Neuron (in vitro differentiated cells): ENCODE results near the gene ATM.
A peak's percentile ranks its signal among the peaks of the same experiment; 100 is the strongest.

Source experiments
- H2AFZ ChIP-seq: one replicate; pipeline ENCODE4 v1.6.1; 2013; ENCODE audit warnings: low read depth, mild to moderate bottlenecking, inconsistent platforms, low read length, moderate library complexity
- H3K27me3 ChIP-seq: one replicate; pipeline ENCODE4 v1.6.1; 2013; ENCODE audit warnings: low read length; ENCODE audit not compliant: insufficient read depth
- H3K36me3 ChIP-seq: one replicate; pipeline ENCODE4 v1.6.1; 2013; ENCODE audit warnings: low read length; ENCODE audit not compliant: insufficient read depth
- H3K4me1 ChIP-seq: one replicate; pipeline ENCODE4 v1.6.1; 2013; ENCODE audit warnings: low read length; ENCODE audit not compliant: insufficient read depth
- H3K4me3 ChIP-seq: 2 replicates; pipeline ENCODE4 v1.5.1; 2013; ENCODE audit warnings: mild to moderate bottlenecking, low read length, moderate library complexity
- H3K9me3 ChIP-seq: one replicate; pipeline ENCODE4 v1.6.1; 2013; ENCODE audit warnings: low read length

ATM gene

DNA sequence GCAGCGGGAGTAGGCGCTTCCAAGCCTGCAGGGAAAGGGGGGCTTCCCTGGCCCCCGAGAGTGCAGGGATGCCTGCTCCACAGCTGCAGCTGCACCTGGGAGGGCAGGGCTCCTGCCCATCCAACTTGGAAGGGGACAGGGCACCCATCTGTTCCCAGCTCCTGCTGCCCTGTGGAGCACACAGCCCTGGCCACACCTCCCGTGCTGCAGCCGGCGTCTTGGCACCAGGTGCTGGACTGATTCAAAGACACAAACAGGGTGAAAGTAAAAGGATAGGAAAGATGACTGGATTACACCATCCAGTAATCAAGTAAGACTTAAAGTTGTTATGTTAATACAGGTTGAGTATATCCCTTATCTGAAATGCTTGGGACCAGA, 15.2 kb upstream of the ATM start:
- H3K9me3 ChIP-seq = peaks cover 50% of the 10 kb centered on the region

GRCh38 chr11:108210441-108210840, 12.4 kb upstream of the ATM start:
- peaks cover 36% of the 10 kb centered on the region for H3K9me3 ChIP-seq
- no peak overlapping the region for H3K4me3 ChIP-seq
- H3K27me3 ChIP-seq = no peaks in the 10 kb centered on the region
- peaks cover 55% of the 10 kb centered on the region for H3K36me3 ChIP-seq
- H3K4me1 ChIP-seq = no peaks in the 10 kb centered on the region
- H2AFZ ChIP-seq = no peak overlapping the region

More for the DNA sequence above, 15.2 kb upstream of the ATM start:
- Histone ChIP-seq H3K4me1 (no peaks in the 10 kb centered on the region), H3K27me3 (no peaks in the 10 kb centered on the region), H3K4me3 (no peak overlapping the region), H2AFZ (no peak overlapping the region), H3K36me3 (peaks cover 59% of the 10 kb centered on the region)

DNA sequence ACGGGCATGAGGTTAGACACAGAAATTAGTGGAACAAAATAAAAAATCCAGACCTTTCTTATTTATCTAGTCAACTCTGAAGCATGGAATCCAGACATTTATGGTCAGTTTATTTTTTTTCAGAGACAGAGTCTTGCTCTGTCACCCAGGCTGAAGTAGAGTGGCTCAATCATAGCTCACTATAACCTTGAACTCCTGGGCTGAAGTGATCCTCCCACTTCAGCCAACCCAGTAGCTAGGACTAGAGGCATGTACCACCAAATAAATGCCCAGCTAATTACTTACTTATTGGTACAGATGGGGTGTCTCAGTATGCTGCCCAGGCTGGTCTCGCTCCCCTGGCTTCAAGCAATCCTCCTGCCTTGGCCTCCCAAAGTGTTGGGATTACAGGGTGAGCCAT, 9.1 kb upstream of the ATM start:
- H3K36me3 ChIP-seq = peaks cover 32% of the 10 kb centered on the region
- no peak overlapping the region for H2AFZ ChIP-seq
- no peak overlapping the region for H3K4me3 ChIP-seq

DNA sequence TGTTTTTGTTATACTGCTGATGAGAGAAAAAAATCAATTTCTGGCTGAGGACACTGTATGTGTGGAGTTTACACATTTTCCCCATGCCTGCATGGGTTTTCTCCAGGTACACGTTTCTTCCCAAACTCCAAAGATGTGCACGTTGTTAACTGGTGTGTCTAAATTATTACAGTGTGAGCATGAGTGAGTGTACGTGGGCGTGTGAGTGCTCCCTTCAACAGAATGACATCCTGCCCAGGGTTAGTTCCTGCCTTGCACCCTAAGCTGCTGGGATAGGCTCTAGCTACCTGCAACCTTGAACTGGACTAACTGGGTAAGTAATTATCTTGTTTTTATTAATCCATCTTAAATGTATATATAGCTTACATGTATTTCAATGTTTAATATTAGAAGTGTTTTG, 5.9 kb upstream of the ATM start:
- H3K27me3 ChIP-seq = no peaks in the 10 kb centered on the region
- peaks cover 26% of the 10 kb centered on the region for H3K36me3 ChIP-seq
- no peak overlapping the region for H3K4me3 ChIP-seq
- no peaks in the 10 kb centered on the region for H3K9me3 ChIP-seq
- peaks cover 20% of the 10 kb centered on the region for H3K4me1 ChIP-seq
- no peak overlapping the region for H2AFZ ChIP-seq

More for the DNA sequence above, 9.1 kb upstream of the ATM start:
- Histone ChIP-seq H3K9me3 (peaks cover 14% of the 10 kb centered on the region), H3K4me1 (no peaks in the 10 kb centered on the region), H3K27me3 (no peaks in the 10 kb centered on the region)

- peaks cover 20% of the 10 kb centered on the region for H3K36me3 ChIP-seq
- no peak overlapping the region for H2AFZ ChIP-seq
- H3K4me3 ChIP-seq = no peak overlapping the region
- H3K9me3 ChIP-seq = no peaks in the 10 kb centered on the region
- no peaks in the 10 kb centered on the region for H3K27me3 ChIP-seq
- H3K4me1 ChIP-seq = peaks cover 20% of the 10 kb centered on the region
These were observed 4.4 kb upstream of the ATM start for GRCh38 chr11:108218455-108218854.

DNA sequence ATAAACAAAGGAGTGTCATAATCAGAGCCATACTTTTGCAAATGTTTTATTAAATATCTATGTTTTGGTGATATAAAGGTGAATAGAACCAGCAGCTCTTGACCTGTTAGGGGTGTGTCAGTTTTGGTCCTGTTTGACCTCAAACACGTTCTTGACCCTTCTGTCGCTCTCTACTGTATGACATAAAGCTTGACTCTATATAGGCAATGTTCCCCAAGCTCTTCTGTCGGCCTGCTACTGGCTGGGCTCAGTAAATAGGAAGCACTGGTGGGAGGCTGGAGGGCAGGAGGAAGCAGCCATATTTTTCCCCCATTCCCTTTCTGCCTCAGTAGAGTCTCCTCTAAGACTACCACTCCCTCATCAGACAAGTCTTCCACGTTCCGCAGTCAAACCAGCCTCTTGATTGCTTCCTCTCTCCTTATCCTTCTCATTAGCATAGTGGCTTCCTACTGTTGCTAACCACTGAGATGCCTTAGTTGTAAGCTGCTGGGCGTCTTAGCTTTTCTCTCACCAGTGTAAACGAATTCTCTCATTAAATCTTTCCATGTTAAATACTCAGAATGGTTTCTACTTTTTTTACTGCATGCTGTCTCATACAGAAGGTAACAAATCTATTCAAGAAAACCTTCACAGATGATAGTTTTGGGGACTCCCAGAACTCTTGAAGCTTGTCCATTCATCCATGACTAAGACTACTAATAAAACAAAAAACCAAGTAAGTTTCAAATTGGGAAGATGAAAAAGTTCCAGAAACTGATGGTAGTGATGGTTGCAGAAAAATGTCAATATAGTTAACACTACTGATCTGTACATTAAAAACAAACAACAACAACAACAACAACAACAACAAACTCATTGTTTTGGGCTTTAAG, 3.7 kb upstream of the ATM start:
- Histone ChIP-seq H3K27me3 (no peaks in the 10 kb centered on the region), H2AFZ (no peak overlapping the region), H3K4me3 (no peak overlapping the region), H3K36me3 (peaks cover 14% of the 10 kb centered on the region), H3K4me1 (peaks cover 24% of the 10 kb centered on the region), H3K9me3 (no peaks in the 10 kb centered on the region)

DNA sequence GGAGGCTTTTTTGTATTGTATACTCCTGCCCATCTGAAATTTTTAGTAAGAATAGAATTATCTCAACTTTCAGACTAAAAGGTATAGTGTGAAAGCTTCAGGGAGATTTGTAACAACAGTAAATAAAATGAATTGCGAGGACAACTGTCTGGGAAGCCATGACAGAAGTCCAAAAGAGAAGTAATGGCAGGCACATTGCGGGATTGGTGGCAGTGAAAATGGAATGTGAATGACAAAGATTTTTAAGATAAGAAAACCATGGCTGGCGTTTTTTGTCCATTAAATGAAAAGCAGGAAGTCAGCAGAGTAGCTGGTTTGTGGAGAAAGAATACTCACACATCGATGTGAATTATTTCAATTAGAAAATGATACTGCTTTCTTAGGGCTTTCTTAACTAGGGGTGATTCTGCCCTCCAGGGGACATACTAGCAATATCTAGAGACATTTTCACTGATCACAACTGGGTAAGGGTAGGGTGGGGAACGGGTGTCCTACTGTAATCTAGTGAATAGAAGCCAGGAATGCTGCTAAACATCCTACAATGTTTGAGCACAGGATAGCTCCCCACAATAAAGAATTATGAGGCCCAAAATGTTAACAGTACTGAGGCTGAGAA, 2.0 kb upstream of the ATM start:
- H3K27me3 ChIP-seq = no peaks in the 10 kb centered on the region
- peaks cover 32% of the 10 kb centered on the region for H3K4me1 ChIP-seq
- H3K36me3 ChIP-seq = peaks cover 12% of the 10 kb centered on the region
- no peaks in the 10 kb centered on the region for H3K9me3 ChIP-seq
- peak overlapping the region; percentile 90 for H3K4me3 ChIP-seq
- H2AFZ ChIP-seq = no peak overlapping the region

DNA sequence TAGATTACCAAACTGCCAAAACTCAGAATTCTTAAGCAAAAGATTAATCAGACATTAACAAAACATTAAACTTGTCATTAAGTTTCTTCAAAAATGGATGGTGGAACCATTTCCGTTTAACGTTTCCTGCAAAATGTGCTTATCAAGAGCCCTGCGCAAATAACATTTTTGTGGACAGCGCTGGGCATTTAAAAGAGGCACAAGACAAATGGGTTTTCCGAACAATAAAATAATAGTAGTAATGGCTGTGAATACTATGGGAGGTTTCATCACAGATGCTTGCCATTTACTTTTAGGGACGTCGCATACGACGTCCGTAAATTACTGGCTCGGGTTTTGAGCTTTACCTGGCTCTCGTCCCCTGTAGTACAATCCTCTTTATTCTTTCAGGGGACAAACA, 1.5 kb upstream of the ATM start:
- peak overlapping the region; percentile 90 for H3K4me3 ChIP-seq
- peaks cover 12% of the 10 kb centered on the region for H3K36me3 ChIP-seq
- no peaks in the 10 kb centered on the region for H3K27me3 ChIP-seq
- no peaks in the 10 kb centered on the region for H3K9me3 ChIP-seq
- H3K4me1 ChIP-seq = peaks cover 32% of the 10 kb centered on the region
- no peak overlapping the region for H2AFZ ChIP-seq

- Histone ChIP-seq H3K27me3 (no peaks in the 10 kb centered on the region), H3K4me3 (peak overlapping the region; percentile 90), H3K9me3 (no peaks in the 10 kb centered on the region), H2AFZ (peak overlapping the region; percentile 7), H3K4me1 (peaks cover 32% of the 10 kb centered on the region), H3K36me3 (peaks cover 12% of the 10 kb centered on the region)
These were observed 825 bp upstream of the ATM start for GRCh38 chr11:108221911-108222573.

- H3K4me1 ChIP-seq = peaks cover 32% of the 10 kb centered on the region
These were observed 682 bp downstream of the ATM start for GRCh38 chr11:108223348-108224149.

DNA sequence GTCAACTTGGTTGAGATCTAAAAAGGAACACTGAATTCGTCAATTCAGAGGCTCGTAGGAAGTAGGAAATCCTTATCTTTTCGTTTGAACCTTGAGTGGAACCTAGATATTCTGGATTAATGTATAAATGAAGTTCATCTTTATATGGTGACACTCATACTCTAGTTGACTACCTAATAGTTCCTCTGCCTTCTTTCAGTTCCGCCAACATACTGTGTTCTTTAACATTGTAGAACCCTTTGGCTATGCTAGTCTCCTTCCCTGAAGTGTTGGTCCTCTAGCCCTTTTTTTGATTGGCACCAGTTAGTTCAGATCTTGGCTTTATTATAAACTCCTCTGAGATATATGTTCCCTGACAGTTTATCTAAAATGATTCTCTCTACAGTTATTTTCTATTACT, 1.5 kb downstream of the ATM start:
- H3K27me3 ChIP-seq = no peaks in the 10 kb centered on the region
- H2AFZ ChIP-seq = no peak overlapping the region
- peak overlapping the region; percentile 71 for H3K4me3 ChIP-seq
- H3K36me3 ChIP-seq = peaks cover 19% of the 10 kb centered on the region
- H3K9me3 ChIP-seq = no peaks in the 10 kb centered on the region
- H3K4me1 ChIP-seq = peaks cover 32% of the 10 kb centered on the region

More at GRCh38 chr11:108223348-108224149, 682 bp downstream of the ATM start:
- Histone ChIP-seq H3K27me3 (no peaks in the 10 kb centered on the region), H3K9me3 (no peaks in the 10 kb centered on the region), H2AFZ (peak overlapping the region; percentile 79), H3K36me3 (peaks cover 14% of the 10 kb centered on the region), H3K4me3 (peak overlapping the region; percentile 71)

DNA sequence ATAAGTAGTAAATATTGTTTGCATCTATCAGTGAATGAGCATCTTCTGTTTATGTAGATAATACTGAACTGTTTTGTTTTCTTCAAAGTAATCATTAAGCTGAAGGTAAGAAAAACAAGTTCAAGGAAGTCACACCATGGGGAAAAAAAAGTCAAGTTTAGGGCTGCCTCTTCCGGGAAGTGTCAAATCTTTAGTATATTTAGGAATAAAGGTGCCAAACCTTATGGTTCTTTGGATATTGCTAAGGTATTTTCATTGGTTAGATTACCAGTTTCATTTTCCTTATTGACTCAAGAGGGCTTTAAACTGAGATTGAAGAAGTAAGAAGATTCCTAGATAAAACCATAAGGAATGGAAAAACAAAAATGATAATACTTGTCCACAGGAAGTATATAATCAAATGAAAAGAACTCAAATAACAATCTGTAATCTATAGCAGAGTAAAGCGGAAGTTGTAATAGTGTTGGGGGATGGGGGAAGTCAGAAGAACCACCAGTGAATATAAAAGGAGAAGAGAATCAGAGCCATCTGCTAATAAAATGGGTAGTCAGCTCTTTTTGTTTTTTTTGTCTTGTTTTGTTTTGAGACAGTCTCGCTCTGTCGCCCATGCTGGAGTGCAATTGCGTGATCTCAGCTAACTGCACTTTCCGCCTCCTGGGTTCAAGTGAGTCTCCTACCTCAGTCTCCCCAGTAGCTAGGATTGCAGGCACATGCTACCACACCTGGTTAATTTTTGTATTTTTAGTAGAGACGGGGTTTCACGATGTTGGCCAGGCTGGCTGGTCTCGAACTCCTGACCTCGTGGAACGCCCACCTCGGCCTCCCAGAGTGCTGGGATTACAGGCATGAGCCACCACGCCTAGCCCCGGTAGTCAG, 2.3 kb downstream of the ATM start:
- no peaks in the 10 kb centered on the region for H3K9me3 ChIP-seq
- no peaks in the 10 kb centered on the region for H3K27me3 ChIP-seq
- peaks cover 27% of the 10 kb centered on the region for H3K4me1 ChIP-seq
- peak overlapping the region; percentile 71 for H3K4me3 ChIP-seq
- H2AFZ ChIP-seq = no peak overlapping the region
- H3K36me3 ChIP-seq = peaks cover 18% of the 10 kb centered on the region
